HepG2 (cell line): ENCODE data around the gene YWHAE. TPM values are rescaled to one million over a fixed set of nuclear protein-coding genes. Genes with fewer than 3 reads are reported as not detected.
A peak's percentile ranks its signal among the peaks of the same experiment; 100 is the strongest.

Experiments used
- ADNP ChIP-seq: sonication (generic); formaldehyde crosslinking; IDR thresholded peaks from 2 replicates; pipeline ENCODE4 v1.4.0; 2020; ENCODE audit warnings: missing genetic modification reagents
- CCAR2 ChIP-seq: fragments of 200-400 bp; formaldehyde crosslinking; optimal IDR thresholded peaks from 2 replicates; pipeline ENCODE3; 2018; ENCODE audit warnings: low read depth, mild to moderate bottlenecking, low read length, moderate library complexity
- HCFC1 ChIP-seq: fragments of 150-350 bp; IDR thresholded peaks from 2 replicates; pipeline ENCODE4 v1.6.1; 2014; ENCODE audit warnings: low read depth, low read length
- MED8 ChIP-seq: sonication (generic); formaldehyde crosslinking; IDR thresholded peaks from 2 replicates; pipeline ENCODE4 v1.8.1; 2023; ENCODE audit warnings: mild to moderate bottlenecking, missing genetic modification reagents; ENCODE audit not compliant: insufficient replicate concordance
- MTA3 ChIP-seq: sonication (generic); formaldehyde crosslinking; IDR thresholded peaks from 2 replicates; pipeline ENCODE4 v1.4.0; 2020; ENCODE audit warnings: missing genetic modification reagents
- NFIC ChIP-seq: IDR thresholded peaks from 2 replicates; pipeline ENCODE4 v1.6.1; 2012; ENCODE audit warnings: mild to moderate bottlenecking, low read length, inconsistent platforms
- NR2F6 ChIP-seq, 2 experiments: IDR thresholded peaks; 2 replicates each; pipeline ENCODE4 v1.6.1; 2016; ENCODE audit warnings: antibody characterized with exemption in 1 of 2, mild to moderate bottlenecking in 1 of 2
- SIN3A ChIP-seq: IDR thresholded peaks from 2 replicates; pipeline ENCODE4 v1.6.1; 2011; ENCODE audit warnings: low read depth, mild to moderate bottlenecking, control low read depth, low read length, borderline replicate concordance
- SNAPC5 ChIP-seq: sonication (generic); formaldehyde crosslinking; IDR thresholded peaks from 2 replicates; pipeline ENCODE4 v1.8.1; 2023; ENCODE audit warnings: mild to moderate bottlenecking, missing genetic modification reagents, borderline replicate concordance
- TBX2 ChIP-seq: sonication (generic); formaldehyde crosslinking; IDR thresholded peaks from 2 replicates; pipeline ENCODE4 v1.5.0; 2020; ENCODE audit warnings: missing genetic modification reagents, mild to moderate bottlenecking, borderline replicate concordance
- TCF7L2 ChIP-seq: IDR thresholded peaks from 2 replicates; pipeline ENCODE4 v1.6.1; 2011; ENCODE audit warnings: mild to moderate bottlenecking, low read depth, low read length, moderate library complexity
- THRA ChIP-seq: sonication (generic); formaldehyde crosslinking; IDR thresholded peaks from 2 replicates; pipeline ENCODE4 v1.4.0; 2020; ENCODE audit warnings: missing genetic modification reagents, borderline replicate concordance
- YEATS2 ChIP-seq: sonication (generic); formaldehyde crosslinking; IDR thresholded peaks from 2 replicates; pipeline ENCODE4 v1.4.0; 2020; ENCODE audit warnings: missing genetic modification reagents, borderline replicate concordance
- ZBTB7A ChIP-seq: sonication (generic); formaldehyde crosslinking; IDR thresholded peaks from 2 replicates; pipeline ENCODE4 v1.8.0; 2022; ENCODE audit warnings: mild to moderate bottlenecking, missing genetic modification reagents
- ZFP41 ChIP-seq: sonication (generic); formaldehyde crosslinking; IDR thresholded peaks from 2 replicates; pipeline ENCODE4 v1.4.0; 2020; ENCODE audit warnings: mild to moderate bottlenecking, missing genetic modification reagents, borderline replicate concordance
- ZNF12 ChIP-seq: sonication (generic); formaldehyde crosslinking; IDR thresholded peaks from 2 replicates; pipeline ENCODE4 v1.5.0; 2020; ENCODE audit warnings: missing genetic modification reagents
- ZNF138 ChIP-seq: sonication (generic); formaldehyde crosslinking; IDR thresholded peaks from 2 replicates; pipeline ENCODE4 v1.5.0; 2020; ENCODE audit warnings: mild to moderate bottlenecking, low read depth, missing genetic modification reagents
- ZNF431 ChIP-seq: sonication (generic); formaldehyde crosslinking; IDR thresholded peaks from 2 replicates; pipeline ENCODE4 v1.9.0; 2022; ENCODE audit warnings: missing genetic modification reagents, low read depth, mild to moderate bottlenecking, borderline replicate concordance
- ZNF468 ChIP-seq: sonication (generic); formaldehyde crosslinking; IDR thresholded peaks from 2 replicates; pipeline ENCODE4 v1.8.0; 2022; ENCODE audit warnings: mild to moderate bottlenecking, moderate library complexity, missing genetic modification reagents
- ZNF530 ChIP-seq: sonication (generic); formaldehyde crosslinking; IDR thresholded peaks from 2 replicates; pipeline ENCODE4 v1.5.0; 2020; ENCODE audit warnings: low read depth, mild to moderate bottlenecking, missing genetic modification reagents
- ZNF547 ChIP-seq: sonication (generic); formaldehyde crosslinking; IDR thresholded peaks from 2 replicates; pipeline ENCODE4 v1.5.1; 2020; ENCODE audit warnings: mild to moderate bottlenecking, missing genetic modification reagents
- ZNF670 ChIP-seq: sonication (generic); formaldehyde crosslinking; IDR thresholded peaks from 2 replicates; pipeline ENCODE4 v1.8.0; 2022; ENCODE audit warnings: mild to moderate bottlenecking, missing genetic modification reagents, borderline replicate concordance
- ZNF772 ChIP-seq: sonication (generic); formaldehyde crosslinking; IDR thresholded peaks from 2 replicates; pipeline ENCODE4 v1.5.0; 2020; ENCODE audit warnings: mild to moderate bottlenecking, missing genetic modification reagents
- polyA plus RNA-seq, 8 experiments: library from polyadenylated mRNA; depleted of rRNA in 3 of 8; stranded (reverse) in 7 of 8; unstranded in 1 of 8; fragments of >200 nt; fragmentation: Illumina TruSeq in 4 of 8; extraction: Trizol in 4 of 8; gene quantifications; 2 replicates each; pipeline versions ENCODE4 v1.2.1 to v1.2.3, GENCODE V29; 2011 to 2016; ENCODE audit warnings: low read depth in 4 of 8, missing spikeins in 1 of 8, mixed read lengths in 1 of 8; ENCODE audit not compliant: insufficient read depth in 1 of 8
- total RNA-seq, 5 experiments: library from RNA; depleted of rRNA; stranded (reverse); fragments of >200 nt; fragmentation: Illumina TruSeq; extraction: Trizol; gene quantifications; 2 replicates each; pipeline ENCODE4 v1.2.3, GENCODE V29; 2016; ENCODE audit warnings: low read depth in 1 of 5
- TF ChIP-seq, protein P1 (sequence below): sonication (generic); formaldehyde crosslinking; IDR thresholded peaks from 2 replicates; pipeline ENCODE4 v1.4.0; 2020; ENCODE audit warnings: missing genetic modification reagents

The YWHAE gene
- total and polyA plus RNA-seq, 2 of the 13 experiments (the other 11 are each of a cell fraction or from before 2014, with no cell fraction given) = 256 to 335 TPM

DNA sequence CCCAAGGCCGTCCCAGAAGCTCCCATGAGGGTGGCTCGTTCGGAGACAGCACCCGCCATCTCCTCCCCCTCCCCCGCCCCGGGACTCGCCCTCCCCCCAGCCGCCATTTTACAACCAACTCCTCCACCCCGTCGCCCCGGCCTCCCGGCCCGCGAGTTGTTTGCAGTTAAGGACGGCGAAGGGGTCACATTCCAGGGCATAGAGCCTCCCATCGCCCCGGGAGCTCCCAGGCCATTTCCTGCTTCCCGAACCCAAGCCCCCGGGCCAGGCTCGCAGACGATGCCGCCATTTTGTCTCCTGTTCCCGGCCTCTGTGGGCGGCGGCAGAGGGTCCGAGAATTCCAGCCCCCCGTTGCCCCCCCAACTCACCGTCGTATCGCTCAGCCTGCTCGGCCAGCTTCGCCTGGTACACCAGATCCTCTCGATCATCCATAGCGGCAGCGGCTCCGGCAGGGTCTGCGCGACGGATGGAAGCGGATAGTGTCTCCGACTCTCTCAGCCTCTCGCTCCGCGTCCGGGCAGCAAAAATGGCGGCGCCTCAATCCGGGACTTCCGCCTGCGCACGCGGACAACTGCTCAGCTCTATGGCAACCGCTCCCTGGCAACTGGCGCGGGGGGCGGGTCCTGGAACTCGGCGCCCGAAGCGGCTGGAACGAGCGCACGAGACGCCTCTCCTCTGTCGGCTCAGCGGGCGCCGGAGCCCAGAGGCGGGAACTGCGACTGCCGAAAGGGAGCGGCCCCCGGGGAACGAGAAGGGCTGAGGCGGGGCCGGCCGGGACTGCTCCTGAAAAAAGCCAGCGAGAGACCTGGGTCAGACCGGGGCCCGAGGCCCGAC, at the start of gene YWHAE (continued):
- 0 out of 2 replicates have a peak, but pooled peaks have one; percentile 58 for TF ChIP-seq ZNF547 (CRISPR knock-in tag)
- TF ChIP-seq ZNF468 (CRISPR knock-in tag) = no peak
- peak; percentile 94 for TF ChIP-seq SIN3A
- no peak for TF ChIP-seq ZNF12
- TF ChIP-seq ADNP (CRISPR knock-in tag) = no peak
- TF ChIP-seq MED8 (CRISPR knock-in tag) = peak; percentile 58
- no peak for TF ChIP-seq TCF7L2
- no peak for TF ChIP-seq NR2F6 (IDR thresholded peaks at IDR 0.05)
- TF ChIP-seq NR2F6 (CRISPR knock-in tag; IDR thresholded peaks at IDR 0.05) = no peak
- TF ChIP-seq ZNF670 (CRISPR knock-in tag) = peak; percentile 66; the same call in 1 of the 2 replicates
- TF ChIP-seq YEATS2 (CRISPR knock-in tag) = peak; percentile 95
- TF ChIP-seq ZFP41 (CRISPR knock-in tag) = no peak
- no peak; the same call in 1 of the 2 replicates for TF ChIP-seq SNAPC5 (CRISPR knock-in tag)
- TF ChIP-seq, protein P1, sequence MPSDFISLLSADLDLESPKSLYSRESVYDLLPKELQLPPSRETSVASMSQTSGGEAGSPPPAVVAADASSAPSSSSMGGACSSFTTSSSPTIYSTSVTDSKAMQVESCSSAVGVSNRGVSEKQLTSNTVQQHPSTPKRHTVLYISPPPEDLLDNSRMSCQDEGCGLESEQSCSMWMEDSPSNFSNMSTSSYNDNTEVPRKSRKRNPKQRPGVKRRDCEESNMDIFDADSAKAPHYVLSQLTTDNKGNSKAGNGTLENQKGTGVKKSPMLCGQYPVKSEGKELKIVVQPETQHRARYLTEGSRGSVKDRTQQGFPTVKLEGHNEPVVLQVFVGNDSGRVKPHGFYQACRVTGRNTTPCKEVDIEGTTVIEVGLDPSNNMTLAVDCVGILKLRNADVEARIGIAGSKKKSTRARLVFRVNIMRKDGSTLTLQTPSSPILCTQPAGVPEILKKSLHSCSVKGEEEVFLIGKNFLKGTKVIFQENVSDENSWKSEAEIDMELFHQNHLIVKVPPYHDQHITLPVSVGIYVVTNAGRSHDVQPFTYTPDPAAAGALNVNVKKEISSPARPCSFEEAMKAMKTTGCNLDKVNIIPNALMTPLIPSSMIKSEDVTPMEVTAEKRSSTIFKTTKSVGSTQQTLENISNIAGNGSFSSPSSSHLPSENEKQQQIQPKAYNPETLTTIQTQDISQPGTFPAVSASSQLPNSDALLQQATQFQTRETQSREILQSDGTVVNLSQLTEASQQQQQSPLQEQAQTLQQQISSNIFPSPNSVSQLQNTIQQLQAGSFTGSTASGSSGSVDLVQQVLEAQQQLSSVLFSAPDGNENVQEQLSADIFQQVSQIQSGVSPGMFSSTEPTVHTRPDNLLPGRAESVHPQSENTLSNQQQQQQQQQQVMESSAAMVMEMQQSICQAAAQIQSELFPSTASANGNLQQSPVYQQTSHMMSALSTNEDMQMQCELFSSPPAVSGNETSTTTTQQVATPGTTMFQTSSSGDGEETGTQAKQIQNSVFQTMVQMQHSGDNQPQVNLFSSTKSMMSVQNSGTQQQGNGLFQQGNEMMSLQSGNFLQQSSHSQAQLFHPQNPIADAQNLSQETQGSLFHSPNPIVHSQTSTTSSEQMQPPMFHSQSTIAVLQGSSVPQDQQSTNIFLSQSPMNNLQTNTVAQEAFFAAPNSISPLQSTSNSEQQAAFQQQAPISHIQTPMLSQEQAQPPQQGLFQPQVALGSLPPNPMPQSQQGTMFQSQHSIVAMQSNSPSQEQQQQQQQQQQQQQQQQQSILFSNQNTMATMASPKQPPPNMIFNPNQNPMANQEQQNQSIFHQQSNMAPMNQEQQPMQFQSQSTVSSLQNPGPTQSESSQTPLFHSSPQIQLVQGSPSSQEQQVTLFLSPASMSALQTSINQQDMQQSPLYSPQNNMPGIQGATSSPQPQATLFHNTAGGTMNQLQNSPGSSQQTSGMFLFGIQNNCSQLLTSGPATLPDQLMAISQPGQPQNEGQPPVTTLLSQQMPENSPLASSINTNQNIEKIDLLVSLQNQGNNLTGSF (CRISPR knock-in tag) = no peak; the same call in 1 of the 2 replicates
- peak; percentile 95 for TF ChIP-seq ZBTB7A (CRISPR knock-in tag)
- TF ChIP-seq NFIC = no peak
- TF ChIP-seq MTA3 (CRISPR knock-in tag) = no peak
- TF ChIP-seq ZNF138 (CRISPR knock-in tag) = 0 out of 2 replicates have a peak, but pooled peaks have one; percentile 81
- TF ChIP-seq ZNF431 (CRISPR knock-in tag) = peak; percentile 13; the same call in 1 of the 2 replicates
- peak; percentile 73 for TF ChIP-seq TBX2 (CRISPR knock-in tag)
- no peak for TF ChIP-seq CCAR2
- TF ChIP-seq THRA (CRISPR knock-in tag) = 0 out of 2 replicates have a peak, but pooled peaks have one; percentile 34
- TF ChIP-seq HCFC1 = peak; percentile 23; the same call in 1 of the 2 replicates
- TF ChIP-seq ZNF530 (CRISPR knock-in tag) = no peak
- TF ChIP-seq ZNF772 (CRISPR knock-in tag) = no peak
